Middle frontal gyrus (tissue), 1 donor: Measurements from ENCODE around the gene CNN2.

Source experiments
- DNase-seq: peaks from one replicate; pipeline ENCODE4 v3.0.0-alpha.2; 2015; ENCODE audit warnings: low spot score; ENCODE audit errors: extremely low spot score

The CNN2 gene

DNA sequence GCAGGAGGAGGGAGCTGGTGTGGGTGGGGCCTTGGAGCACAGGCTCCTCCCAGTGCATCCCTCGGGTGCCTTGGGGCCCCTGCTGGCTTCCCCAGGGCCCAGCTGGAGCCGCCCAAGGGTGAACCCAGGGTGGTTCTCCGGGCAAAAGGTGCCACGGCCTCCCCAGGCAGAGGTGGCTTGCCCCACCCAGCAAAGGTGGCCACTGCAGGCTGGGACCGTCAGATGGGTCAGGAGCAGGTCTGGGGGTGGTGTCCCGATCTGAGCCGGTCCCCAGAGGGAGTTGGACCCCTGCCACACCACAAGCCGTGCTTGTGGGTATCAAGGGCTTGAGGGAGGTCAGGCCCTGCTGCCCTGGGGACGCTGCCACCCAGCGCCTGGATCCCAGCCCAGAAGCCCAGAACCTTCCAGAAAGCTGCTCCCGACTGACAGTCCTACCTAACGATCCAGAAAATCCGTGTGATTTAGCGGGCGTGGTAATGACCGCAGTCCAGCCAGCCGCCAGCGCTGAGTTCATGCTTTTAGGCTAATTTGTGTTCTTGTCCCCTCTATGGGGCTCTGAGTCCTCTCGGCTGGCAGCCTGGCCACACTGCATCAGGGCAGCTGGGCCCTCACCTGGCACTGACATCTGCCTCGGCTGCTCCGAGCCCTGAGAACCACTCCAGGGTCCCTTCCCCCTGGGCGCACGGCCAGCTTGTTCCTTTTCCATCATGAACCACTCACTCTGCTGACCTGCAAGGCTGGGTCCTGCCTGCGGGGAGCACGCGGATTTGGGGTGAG, 31.2 kb upstream of the CNN2 start:
- DNase-seq, result no peak

GRCh38 chr19:996051-996838, 30.2 kb upstream of the CNN2 start:
- no peak for DNase-seq

DNA sequence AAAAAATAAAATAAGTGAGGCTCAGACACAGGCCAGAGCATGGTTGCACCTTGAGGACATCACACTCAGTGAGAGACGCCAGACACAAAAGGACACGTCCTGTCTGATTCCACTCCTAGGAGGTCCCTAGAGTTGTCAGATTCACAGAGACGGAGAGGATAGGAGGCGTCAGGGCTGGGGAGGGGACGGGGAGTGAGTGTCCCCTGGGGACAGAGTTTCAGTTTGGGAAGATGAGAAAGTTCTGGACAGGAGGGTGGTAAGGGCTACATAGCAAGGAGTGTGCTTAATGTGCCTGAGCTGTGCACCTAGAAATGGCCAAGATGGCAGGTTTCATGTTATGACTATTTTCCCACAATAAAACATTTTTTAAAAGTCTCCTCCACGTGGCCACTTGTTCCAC, 28.3 kb upstream of the CNN2 start:
- DNase-seq, result no peak

DNA sequence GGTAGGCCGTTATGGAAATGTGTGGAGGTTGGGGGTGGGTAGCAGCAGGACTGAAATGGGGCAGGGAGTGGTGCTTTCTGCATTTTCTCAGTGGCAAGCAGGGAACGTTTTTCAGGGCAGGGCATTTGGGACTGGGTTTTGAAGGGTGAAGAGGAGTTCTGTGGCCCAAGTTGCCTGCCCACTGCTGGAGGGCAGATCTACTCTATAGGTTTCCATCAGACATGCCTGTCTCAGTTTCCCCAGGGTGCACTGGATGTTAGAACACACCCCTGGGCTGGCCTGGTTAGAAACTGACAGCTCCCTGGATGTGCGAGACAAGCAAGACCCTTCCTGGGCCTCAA, 27.1 kb upstream of the CNN2 start:
- no peak for DNase-seq

DNA sequence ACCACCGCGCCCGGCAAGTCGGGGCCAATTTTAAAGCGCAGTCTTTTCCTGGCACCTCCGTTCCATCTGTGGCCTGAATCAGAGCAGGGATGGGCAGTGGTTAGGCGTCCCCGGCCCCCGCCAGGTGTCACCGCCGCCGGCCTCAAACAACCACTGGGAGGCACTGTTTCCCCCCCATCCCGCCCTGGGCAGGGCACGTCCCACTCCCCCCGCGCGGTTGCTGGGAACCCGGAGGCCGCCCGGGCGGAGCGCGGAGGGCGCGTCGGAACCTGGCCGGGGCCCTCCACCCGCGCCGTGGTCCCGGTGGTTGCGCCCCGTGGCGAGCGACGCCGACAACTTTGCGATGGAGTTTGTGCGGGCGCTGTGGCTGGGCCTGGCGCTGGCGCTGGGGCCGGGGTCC, 26.3 kb upstream of the CNN2 start, which contains the start of gene GRIN3B:
TSS of gene GRIN3B (plus strand) at position 325 of the 400 bp plus-strand sequence. CDS start at position 344, 19 bp downstream.
- no peak for DNase-seq

DNA sequence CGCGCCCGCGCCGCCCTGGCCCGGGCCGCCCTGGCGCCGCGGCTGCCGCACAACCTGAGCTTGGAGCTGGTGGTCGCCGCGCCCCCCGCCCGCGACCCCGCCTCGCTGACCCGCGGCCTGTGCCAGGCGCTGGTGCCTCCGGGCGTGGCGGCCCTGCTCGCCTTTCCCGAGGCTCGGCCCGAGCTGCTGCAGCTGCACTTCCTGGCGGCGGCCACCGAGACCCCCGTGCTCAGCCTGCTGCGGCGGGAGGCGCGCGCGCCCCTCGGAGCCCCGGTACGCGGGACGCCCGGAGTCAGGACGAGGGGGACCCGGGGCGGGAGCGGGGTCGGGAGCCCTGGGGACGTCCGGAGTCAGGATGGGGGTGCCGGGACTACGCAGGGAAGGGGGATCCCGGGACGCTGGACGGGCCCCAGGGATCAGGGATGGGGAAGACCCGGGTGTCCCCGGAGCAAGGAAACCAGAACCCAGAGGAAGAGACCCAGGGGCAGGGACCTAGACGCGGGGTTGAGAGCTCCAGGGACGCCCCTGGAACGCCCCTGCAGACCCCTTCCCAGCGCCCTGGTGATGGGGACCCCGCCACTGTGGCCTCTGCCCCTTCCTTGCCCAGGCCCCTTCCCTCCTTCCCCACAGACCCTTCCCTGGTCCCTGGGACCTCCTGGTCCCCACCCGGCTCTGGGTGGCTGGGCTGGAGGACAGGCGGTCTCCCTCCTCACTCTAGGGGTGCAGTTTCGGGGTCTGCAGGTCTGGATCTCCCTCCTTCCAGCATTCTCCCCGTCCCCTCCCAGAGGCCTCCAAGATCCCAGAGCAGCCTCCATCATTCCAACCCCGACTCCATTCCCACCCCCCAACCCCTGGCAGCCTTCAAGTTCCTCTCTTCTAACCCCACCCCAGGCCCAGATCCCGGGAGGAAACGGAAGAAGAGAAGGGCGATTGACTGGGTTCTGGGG, 25.5 kb upstream of the CNN2 start:
- no peak for DNase-seq

DNA sequence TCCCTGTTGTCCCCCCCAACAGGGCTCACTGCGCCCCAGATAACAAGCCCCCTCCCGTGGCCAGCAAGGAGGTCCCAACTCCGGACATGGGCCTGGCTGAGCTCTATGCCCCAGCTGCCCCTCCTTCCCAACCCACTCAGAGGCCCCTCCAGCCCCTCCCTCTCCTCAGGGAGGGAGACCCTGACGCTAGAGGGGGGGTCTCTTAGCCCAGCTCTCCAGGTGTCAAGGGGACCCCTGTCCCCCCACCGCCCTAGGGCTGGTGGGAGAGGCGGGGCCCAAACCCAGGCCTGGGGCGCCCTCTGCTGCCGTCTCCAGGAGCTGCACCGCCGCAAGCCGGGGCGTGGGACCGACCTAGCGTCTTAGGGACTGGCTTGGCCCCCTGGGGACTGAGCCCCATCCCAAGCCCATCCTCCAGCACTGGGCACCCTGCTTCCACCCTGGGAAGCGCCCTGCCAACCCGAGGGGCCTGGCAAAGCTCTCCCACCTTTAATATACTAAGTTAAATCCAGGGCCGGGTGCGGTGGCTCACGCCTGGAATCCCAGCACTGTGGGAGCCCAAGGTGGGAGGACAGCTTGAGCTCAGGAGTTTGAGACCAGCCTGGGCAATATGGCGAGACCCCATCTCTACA, 24.8 kb upstream of the CNN2 start:
- DNase-seq, result no peak

DNA sequence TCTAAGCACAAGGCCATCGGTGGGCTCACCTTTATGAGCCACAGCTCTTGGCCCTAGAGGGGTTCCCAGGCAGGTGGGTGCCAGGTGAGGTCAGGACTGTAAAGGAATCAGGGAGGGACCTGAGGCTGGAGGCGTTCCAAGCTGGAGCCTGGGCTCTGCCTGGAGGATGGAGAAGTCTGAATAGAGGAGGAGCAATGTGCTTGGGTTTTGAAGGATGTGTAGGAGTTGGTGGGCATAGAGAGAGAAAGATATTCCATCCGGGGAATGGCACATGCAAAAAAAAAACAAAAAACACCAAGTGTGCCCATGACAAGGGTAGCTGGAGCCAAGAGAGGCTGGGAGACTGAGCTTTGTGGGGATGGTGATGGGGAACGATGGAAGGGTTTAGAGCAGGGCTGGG, 23.8 kb upstream of the CNN2 start:
- no peak for DNase-seq

DNA sequence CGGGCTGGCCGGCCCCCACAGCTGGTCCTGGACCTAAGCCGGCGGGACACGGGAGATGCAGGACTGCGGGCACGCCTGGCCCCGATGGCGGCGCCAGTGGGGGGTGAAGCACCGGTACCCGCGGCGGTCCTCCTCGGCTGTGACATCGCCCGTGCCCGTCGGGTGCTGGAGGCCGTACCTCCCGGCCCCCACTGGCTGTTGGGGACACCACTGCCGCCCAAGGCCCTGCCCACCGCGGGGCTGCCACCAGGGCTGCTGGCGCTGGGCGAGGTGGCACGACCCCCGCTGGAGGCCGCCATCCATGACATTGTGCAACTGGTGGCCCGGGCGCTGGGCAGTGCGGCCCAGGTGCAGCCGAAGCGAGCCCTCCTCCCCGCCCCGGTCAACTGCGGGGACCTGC, 23.1 kb upstream of the CNN2 start:
- DNase-seq, result no peak

GRCh38 chr19:1004204-1004802, 22.1 kb upstream of the CNN2 start:
- DNase-seq, result no peak

DNA sequence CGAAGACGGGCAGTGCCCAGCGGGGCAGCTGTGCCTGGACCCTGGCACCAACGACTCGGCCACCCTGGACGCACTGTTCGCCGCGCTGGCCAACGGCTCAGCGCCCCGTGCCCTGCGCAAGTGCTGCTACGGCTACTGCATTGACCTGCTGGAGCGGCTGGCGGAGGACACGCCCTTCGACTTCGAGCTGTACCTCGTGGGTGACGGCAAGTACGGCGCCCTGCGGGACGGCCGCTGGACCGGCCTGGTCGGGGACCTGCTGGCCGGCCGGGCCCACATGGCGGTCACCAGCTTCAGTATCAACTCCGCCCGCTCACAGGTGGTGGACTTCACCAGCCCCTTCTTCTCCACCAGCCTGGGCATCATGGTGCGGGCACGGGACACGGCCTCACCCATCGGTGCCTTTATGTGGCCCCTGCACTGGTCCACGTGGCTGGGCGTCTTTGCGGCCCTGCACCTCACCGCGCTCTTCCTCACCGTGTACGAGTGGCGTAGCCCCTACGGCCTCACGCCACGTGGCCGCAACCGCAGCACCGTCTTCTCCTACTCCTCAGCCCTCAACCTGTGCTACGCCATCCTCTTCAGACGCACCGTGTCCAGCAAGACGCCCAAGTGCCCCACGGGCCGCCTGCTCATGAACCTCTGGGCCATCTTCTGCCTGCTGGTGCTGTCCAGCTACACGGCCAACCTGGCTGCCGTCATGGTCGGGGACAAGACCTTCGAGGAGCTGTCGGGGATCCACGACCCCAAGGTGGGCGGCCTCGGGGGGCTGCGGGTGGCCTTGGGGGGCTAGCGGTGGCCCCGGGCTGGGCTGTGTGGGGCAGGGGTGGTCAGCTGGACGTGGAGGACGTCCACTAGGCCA, 21.4 kb upstream of the CNN2 start:
- no peak for DNase-seq

DNA sequence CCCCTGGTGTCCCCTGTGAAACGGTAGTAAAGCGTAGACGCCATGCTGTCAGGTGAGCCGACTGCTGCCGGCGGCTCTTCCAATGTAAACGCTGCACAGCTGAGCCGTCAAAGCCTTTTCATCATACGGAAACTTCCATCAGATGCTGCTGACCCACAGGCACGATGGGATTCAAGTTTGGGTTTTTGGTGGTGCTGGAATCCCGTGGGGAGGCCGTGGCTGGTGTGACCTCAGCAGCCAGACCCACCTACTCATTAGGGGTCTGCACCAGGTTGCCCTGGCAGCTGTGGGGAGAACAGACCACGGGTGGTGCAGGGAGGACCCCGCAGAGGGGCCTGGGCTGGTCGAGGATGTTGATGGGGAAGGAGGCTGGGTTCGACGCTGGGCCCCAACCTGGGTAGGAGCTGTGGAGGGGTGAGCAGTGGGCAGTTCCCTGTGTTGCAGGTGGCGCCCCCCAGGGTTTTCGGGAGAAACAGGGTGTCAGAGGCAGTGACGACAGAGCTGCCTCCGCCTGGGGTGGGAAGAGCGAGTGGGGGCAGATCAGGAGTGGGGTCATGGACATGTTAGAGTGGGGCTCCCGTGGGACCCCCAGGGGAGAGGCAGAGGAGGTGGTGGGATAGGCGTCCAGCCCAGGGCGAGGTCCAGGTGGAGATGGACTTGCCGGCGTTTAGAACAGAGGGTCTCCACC, 19.6 kb upstream of the CNN2 start:
- DNase-seq, result no peak

DNA sequence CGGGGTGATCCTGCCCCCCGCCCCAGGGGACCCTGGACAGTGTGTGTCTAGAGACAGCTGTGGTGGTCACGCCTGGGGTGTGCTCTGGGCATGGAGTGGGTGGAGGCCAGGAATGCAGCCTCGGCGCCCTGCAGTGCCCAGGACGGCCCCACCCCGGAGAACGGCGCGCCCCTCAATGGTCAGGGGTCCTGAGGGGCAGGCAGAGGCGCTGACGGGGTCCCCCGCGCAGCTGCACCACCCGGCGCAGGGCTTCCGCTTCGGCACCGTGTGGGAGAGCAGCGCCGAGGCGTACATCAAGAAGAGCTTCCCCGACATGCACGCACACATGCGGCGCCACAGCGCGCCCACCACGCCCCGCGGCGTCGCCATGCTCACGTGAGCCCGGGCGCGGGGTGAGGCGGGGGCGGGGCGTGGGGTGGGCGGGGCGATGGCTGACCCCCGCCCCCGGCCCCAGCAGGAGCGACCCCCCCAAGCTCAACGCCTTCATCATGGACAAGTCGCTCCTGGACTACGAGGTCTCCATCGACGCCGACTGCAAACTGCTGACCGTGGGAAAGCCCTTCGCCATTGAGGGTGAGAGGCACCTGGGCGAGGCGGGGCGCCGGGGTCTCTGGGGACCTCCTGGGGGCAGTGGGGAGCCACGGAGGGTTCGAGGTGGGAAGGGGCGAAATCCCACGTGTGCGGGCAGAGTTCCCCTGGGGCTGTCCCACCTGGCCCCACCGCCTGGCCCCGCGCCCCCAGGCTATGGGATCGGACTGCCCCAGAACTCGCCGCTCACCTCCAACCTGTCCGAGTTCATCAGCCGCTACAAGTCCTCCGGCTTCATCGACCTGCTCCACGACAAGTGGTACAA, 18.8 kb upstream of the CNN2 start:
- DNase-seq, result no peak

- DNase-seq, result no peak
Measured at GRCh38 chr19:1008268-1009040, 18.0 kb upstream of the CNN2 start.

DNA sequence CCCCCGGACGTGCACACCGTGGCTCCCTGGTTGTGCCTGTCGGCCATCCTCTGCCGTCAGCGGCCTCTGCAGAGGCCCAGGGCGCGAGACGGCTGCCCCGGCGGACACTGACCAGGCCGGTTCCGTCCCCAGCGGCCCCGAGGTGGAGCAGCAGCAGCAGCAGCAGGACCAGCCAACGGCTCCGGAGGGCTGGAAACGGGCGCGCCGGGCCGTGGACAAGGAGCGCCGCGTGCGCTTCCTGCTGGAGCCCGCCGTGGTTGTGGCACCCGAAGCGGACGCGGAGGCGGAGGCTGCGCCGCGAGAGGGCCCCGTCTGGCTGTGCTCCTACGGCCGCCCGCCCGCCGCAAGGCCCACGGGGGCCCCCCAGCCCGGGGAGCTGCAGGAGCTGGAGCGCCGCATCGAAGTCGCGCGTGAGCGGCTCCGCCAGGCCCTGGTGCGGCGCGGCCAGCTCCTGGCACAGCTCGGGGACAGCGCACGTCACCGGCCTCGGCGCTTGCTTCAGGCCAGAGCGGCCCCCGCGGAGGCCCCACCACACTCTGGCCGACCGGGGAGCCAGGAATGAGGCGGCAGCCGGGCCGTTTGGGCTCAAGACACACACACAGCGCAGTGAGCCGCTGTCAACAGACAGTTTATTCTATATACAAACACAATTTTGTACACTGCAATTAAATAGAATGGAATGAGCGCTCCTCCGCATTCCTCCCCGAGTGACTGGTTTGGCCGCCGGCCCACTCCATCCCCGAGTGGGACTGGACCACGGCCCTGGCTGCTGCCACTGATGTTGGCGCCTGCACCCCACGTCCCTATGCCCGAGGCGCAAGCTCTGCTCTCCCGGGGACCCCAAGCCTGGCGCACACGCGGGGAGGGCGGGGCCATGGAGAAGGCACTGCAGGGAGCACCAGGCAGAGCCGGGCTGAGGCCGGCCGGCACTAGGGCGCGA, 17.1 kb upstream of the CNN2 start:
- no peak for DNase-seq

DNA sequence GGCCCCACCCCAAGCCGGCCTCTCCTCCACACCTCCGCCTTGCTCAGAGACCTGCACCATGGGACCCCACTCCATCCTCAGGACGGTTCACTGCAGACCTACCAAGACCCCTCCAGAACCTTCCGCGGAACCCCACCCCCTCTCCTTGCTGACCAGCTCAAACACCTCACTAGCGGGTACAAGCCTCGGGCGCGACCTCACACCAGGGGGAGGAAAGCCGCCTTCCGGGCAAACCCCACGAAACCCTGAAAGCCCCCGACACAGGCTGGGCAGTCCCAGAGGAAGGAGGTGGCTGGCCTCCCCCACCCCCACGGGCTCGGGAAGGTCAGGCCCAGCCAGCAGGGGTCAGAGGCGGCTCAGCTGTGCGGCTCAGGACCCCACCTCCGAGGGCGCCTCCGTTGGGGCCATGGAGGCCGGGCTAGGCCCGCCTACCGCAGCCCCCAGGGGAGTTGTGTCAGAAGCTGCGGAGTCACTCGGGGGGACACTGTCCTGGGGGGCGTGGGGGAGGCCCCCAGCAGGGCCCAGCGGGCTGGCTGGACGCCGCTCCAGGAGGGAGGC, 16.3 kb upstream of the CNN2 start:
- no peak for DNase-seq
